Fibroblast of peridontal ligament (primary cell): Measurements from ENCODE around the gene GLDC.

Experiments
- DNase-seq: peaks from one replicate; pipeline ENCODE4 v3.0.0-alpha.2; 2010; ENCODE audit errors: extremely low read depth

GLDC gene

DNA sequence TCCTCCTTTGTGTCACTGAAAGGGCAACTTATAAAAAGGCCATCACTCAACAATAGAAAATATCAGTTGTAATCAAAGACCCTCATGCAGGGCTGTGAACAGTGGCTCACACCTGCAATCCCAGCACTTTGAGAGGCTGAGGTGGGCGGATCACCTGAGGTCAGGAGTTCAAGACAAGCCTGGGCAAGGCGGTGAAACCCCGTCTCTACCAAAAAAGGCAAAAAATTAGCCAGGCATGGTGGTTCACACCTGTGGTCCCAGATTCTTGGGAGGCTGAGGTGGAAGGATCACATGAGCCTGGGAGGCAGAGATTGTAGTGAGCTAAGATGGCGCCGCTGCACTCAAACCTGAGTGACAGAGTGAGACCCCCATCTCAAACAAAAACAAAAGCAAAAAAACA is 24.7 kb downstream of the GLDC start:
- no peak for DNase-seq

GRCh38 chr9:6620353-6620752 is 25.2 kb downstream of the GLDC start:
- no peak for DNase-seq

- DNase-seq = no peak
These were observed 25.6 kb downstream of the GLDC start for GRCh38 chr9:6619909-6620308.

DNA sequence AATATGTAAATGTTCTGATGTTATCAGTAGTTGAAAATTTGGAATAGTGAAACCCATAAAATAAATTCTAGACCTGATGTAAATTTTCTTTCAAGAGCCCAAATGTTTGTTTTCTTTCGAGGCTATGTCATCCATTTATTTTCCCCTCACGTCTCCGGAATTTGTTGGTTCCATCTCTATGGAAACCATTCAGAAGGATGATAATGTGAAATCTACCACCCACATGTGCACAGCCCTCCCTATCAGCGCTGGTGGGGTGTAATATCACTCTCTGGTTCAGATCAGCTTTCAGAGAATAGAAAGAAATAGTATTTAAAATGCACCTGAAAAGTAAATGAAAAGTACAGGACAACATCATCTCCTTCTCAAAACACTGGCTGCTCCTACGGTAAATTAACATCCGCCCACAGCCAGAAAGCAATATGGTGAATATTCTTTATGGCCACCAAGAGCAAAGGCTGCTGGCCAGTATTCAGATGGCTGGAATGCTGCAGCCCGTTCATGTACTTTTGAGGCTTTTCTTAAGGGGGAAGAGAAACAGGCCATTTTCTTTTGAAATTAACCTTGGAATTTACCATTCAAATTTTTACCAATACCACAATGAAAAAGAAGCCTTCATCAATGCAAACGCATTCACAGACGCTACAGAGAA is 28.5 kb downstream of the GLDC start:
- DNase-seq = no peak

DNA sequence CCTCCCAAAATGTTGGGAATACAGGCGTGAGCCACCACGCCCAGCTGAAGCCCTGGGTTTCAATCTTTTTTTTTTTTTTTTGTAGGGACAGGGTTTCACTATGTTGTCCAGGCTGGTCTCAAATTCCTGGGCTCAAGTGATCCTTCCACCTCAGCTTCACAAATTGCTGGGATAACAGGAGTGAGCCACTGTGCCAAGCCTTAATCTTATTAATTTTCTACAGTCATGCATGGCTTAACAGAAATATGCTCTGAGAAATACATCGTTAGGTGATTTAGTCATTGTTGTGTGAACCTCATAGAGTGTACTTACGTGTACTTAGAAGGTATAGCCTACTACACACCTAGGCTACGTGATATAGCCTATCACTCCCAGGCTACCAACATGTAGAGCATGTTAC is 31.0 kb downstream of the GLDC start:
- DNase-seq = no peak

DNA sequence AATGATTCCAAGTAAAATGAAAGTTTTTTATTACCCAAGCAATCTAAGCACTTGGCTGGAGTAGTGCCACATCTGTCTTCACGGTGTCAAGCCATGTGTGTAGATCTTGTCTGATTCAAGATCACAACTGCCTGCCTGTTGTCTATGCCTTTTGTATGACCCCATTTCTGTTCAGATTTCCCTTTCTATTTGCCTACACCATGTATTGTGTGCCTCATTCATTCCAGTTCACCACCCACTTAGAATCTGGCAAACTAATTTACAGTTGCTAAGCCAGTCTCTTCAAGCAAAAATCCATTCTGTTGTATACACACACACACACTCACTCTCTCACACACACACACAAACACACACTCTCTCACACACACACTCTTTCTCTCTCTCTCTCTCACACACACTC is 33.7 kb downstream of the GLDC start:
- DNase-seq = no peak

- DNase-seq = no peak
These were observed 35.5 kb downstream of the GLDC start for GRCh38 chr9:6610073-6610472.

DNA sequence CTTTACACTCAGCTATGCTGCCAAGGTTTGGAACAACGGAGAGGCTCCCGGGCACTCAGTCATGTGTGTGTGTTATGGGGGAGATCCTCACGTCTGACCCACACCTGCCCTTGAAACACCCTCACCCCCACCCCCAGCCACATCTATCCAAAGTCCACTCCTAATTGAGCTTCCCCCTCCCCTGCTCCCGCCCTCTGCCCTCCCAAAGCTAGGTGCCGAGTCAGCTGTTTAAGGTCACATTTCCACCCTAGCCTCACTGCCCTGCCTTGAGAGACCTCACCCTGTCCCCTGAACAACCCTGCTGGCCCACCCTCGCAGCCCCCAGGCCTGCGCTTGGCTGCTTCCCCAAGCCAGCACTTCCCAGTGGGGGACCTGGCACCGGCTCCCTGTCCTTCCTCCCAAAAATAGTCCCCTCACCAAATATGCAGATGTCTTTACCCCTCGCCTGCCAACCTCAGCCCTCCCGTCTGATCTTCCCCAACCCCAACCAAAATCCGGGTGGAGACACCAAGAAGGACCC is 36.0 kb downstream of the GLDC start:
- no peak for DNase-seq

- no peak for DNase-seq
These were observed 40.3 kb downstream of the GLDC start for GRCh38 chr9:6605202-6605601.

- DNase-seq = no peak
These were observed 45.1 kb downstream of the GLDC start for GRCh38 chr9:6600426-6600825.

DNA sequence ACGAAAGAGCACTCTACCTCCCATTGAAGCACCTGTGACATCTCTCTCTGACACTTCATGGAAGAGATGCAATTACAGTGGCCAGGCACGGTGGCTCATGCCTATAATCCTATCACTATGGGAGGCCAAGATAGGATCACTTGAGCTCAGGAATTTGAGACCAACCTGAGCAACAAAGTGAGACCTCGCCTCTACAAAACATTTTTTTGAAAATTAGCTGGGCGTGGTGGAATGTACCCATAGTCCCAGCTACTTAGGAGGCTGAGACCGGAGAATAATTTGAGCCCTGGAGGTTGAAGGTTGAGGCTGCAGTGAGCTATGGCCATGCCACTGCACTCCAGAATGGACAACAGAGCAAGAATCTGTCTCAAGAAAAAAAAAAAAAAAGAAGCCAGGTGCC is 45.5 kb downstream of the GLDC start:
- DNase-seq = no peak

DNA sequence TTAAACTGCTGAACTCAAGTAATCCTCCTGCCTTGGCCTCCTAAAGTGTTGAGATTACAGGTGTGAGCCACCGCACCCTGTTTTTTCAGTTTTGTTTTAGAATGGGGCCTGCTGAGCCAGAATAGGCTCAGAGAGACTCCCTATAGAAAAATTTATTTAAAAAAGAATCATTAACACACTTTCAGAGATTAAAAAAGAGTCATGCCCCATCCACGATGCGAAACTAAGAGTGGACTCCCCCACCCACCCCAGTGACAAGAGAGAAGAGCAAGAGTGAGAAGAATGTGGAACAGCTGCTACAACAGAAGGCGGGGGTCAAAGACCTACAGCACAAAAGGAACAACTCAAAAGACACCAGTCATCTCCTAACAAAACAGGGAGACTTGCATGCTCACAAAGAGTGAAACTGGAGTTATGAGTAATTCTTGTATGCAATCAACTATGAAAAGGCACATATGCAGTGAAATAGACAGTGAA is 47.2 kb downstream of the GLDC start:
- DNase-seq = no peak

GRCh38 chr9:6592791-6593190 is 52.7 kb downstream of the GLDC start:
- no peak for DNase-seq

DNA sequence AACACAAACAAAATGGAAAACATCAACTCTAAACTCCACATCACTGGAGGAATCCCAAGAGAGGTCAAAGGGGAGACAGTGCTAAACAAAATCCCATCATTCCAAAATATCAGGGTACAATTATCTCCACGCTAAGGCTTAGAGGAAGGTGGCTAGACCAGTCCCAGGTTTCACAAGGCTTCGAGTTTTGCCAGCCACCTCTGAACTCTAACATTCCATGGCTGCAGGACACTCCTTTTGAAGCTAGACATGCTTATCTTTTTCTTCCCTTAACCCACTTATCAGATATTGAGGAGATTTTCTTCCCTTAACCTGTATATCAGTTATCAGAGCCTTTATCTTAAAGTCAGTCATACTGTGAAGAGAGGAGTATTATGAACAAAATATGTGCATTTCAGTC is 53.3 kb downstream of the GLDC start:
- no peak for DNase-seq

DNA sequence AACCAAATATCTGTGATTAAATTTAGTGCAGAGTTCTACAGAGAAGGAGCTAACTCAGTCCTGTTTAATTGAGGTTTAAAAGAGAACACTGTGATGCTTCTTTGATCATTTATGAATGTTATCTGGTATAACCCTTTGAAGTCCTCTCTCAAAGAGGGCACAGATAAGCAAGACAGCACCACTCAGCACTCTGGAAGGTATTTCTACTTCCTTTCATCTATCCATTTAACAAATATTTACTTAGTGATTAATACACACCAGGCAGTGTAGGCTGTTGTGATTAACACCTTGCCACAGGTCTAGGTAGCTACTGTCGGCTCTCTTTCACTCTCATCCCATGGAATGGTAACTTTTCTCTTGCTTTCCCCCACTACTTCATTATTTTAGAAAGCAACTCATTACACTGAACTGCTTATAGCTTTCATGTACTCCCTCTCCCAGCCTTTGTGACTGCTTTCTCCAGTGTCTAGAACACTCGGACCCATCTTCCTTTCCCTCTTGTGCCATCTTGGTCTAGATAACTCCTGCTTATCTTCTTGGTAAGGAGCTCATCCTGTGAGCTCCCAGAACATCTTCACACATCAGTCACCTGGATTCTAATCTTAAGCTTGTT is 54.7 kb downstream of the GLDC start:
- DNase-seq = no peak

DNA sequence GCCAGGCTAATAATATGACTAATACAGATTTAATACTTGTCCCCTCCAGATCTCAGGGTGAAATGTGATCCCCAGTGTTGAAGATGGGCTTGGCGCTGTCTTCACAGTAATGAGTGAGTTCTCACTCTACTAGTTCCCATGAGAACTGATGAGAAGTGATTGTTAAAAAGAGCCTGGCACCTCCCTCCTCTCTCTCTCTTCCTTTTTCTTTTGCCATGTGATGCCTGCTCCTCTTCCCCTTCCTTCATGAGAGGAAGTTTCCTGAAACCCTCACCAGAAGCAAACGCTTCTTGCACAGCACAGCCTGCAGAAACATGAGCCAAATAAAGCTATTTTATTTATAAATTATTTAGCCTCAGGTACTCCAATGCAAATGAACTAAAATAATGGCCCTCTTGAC is 55.2 kb downstream of the GLDC start:
- no peak for DNase-seq

DNA sequence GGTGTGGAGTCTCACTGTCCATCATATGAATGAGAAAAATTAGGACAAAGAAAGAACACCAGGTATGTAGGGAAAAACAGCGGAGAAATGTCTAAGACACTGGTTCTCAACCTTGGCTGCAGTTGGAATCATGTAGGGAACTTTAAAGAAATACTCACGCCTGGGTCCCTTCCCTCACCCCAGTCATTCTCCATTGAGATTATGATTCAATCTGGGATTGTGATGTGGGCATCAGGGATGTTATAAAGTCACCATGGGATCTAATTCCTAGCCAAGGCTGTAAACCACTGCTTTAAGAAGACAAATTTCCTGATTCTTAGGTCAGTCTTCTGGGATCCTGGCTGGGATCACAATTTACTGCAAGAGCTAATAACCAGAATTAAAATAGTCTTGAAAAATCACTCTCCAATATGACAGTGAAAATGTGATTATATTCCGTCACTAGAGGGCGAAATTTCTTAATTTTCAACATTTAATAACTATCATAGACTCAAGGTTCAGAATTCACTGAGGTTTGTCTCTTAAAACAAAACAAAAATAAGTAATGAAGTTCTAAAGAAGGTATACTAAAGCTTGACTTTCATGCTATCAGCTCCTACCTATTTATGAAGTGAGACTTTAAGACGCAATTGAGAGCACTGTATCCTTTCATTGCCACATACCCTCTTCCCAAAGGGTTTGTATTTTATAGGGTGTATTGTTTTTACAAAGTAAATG is 60.5 kb downstream of the GLDC start:
- DNase-seq = peak; percentile 72

- DNase-seq = no peak
These were observed 64.3 kb downstream of the GLDC start for GRCh38 chr9:6581253-6581652.

- no peak for DNase-seq
These were observed 65.9 kb downstream of the GLDC start for GRCh38 chr9:6579613-6580012.

GRCh38 chr9:6576987-6577386 is 68.5 kb downstream of the GLDC start:
- no peak for DNase-seq

DNA sequence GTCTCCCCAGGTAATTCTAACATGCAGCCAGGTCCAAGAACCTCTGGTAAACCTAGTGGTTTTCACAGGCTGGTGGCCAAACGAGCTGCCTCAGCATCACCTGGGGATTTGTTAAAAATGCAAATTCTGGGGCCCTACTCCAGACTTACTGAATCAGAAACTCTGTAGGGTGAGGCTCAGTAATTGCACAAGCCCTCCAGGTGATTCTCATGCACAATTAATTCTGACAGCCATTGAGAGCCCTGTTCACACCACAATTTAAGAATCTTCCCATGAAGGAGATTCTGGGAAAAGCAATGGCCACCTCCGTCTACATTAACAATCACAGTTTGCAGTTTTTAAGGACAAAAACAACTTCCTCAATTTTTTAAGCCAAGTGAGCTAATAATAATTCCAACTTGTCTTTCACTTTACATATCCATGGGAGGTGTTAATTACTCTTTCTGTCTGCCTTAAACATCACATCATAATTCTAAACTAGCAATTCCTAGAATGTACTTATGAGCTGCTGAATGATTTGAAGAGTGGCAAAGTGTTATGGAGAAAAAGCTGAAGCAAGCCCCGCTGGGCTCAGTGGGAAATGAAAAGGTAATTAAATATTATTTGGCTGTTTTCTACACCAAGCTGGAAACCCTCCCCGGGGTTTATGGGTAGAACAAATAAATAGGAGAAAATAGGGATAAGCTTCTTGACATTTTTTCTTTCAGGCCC is 70.0 kb downstream of the GLDC start:
- no peak for DNase-seq

DNA sequence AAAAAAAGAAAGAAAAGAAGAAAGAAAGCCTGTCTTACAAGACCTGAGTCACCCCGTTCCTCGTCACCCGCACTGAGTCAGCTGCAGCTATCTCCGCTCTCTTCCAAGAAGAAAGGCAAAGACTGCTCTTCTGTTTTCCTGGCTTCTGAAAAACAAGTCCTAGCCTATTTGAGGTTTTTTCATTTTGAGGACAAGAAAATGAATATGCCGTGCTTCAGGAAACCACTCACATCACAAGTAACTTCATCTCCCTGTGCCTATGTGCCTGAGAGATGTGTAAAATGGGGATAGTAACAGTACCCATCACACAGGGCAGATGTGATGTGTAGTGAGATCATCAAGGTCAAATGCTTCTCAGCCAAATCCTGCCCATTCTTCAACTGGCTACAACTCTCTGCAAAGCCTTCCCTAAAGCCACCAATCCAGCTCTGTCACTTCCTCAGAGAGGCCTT is 78.4 kb downstream of the GLDC start:
- DNase-seq = peak; percentile 90
